Peyer's patch (tissue), 4 donors: Measurements from ENCODE around the gene CDX1.

Experiments
- CTCF ChIP-seq, 6 experiments: fragments of 450-650 bp in 4 of 6; fragments of 200-600 bp in 2 of 6; sonication (generic) in 1 of 6; IDR thresholded peaks; one replicate each; pipeline ENCODE4 v1.5.1; 2017 to 2019; ENCODE audit warnings: antibody characterized with exemption in 6 of 6, mild to moderate bottlenecking in 3 of 6, moderate library complexity in 1 of 6
- POLR2A ChIP-seq, 2 donors: fragments of 450-650 bp; IDR thresholded peaks; one replicate each; pipeline ENCODE4 v1.5.1; 2017; ENCODE audit warnings: antibody characterized with exemption in 2 of 2, mild to moderate bottlenecking in 2 of 2, moderate library complexity in 2 of 2

GRCh38 chr5:150190987-150191386 lies 24.4 kb downstream of the CDX1 start:
- TF ChIP-seq CTCF (IDR thresholded peaks at IDR 0.05) (no peak), POLR2A (IDR thresholded peaks at IDR 0.05) (no peak)
